SU-DHL-6 (cell line): ENCODE data around the gene VEGFC.

Experiments used
- H2AFZ ChIP-seq: fragments of 200-600 bp; sonication (generic); 2 replicates; pipeline ENCODE4 v1.6.1; 2014; ENCODE audit warnings: low read depth, mild to moderate bottlenecking, moderate library complexity, mixed read lengths, antibody characterized with exemption, low read length; ENCODE audit not compliant: severe bottlenecking
- H3F3A ChIP-seq: fragments of 200-600 bp; shearing (Covaris generic); 2 replicates; pipeline ENCODE4 v1.6.0; 2016; ENCODE audit warnings: antibody characterized with exemption, mild to moderate bottlenecking; ENCODE audit not compliant: insufficient read depth
- H3K27ac ChIP-seq: fragments of 200-600 bp; sonication (generic); 2 replicates; pipeline ENCODE4 v1.5.1; 2016; ENCODE audit warnings: low read depth, mild to moderate bottlenecking, low read length, moderate library complexity, mixed read lengths
- H3K27me3 ChIP-seq: fragments of 200-600 bp; sonication (generic), shearing (Covaris generic); 2 replicates; pipeline ENCODE4 v1.6.0; 2014; ENCODE audit warnings: mild to moderate bottlenecking, low read length
- H3K36me3 ChIP-seq: fragments of 200-600 bp; sonication (generic); 2 replicates; pipeline ENCODE4 v1.6.1; 2014; ENCODE audit warnings: mild to moderate bottlenecking, low read length, mixed read lengths
- H3K4me2 ChIP-seq: fragments of 300-600, 200-600 bp; shearing (Covaris generic), sonication (generic); 2 replicates; pipeline ENCODE4 v1.6.0; 2014; ENCODE audit warnings: low read length, low read depth, mild to moderate bottlenecking; ENCODE audit not compliant: poor library complexity, severe bottlenecking
- H3K4me3 ChIP-seq: fragments of 200-600 bp; sonication (generic); 2 replicates; pipeline ENCODE4 v1.5.1; 2014; ENCODE audit warnings: antibody characterized with exemption, low read length, mild to moderate bottlenecking, mixed read lengths; ENCODE audit not compliant: insufficient read depth, poor library complexity, severe bottlenecking
- H3K79me2 ChIP-seq: fragments of 200-600 bp; sonication (generic); 2 replicates; pipeline ENCODE4 v1.6.1; 2014; ENCODE audit warnings: mild to moderate bottlenecking, low read length, moderate library complexity; ENCODE audit not compliant: insufficient read depth
- H3K9ac ChIP-seq: fragments of 200-600 bp; sonication (generic); 2 replicates; pipeline ENCODE4 v1.7.0; 2014; ENCODE audit warnings: mild to moderate bottlenecking, low read length
- H3K9me2 ChIP-seq: fragments of 200-600 bp; sonication (generic); replicated peaks from 2 replicates; pipeline ENCODE4 v1.6.1; 2014; ENCODE audit warnings: low read length; ENCODE audit not compliant: insufficient read depth
- H3K9me3 ChIP-seq: fragments of 200-600 bp; sonication (generic); 2 replicates; pipeline ENCODE4 v1.6.1; 2014; ENCODE audit warnings: low read length, mixed read lengths; ENCODE audit not compliant: insufficient read depth
- H4K20me1 ChIP-seq: fragments of 200-600 bp; sonication (generic); 2 replicates; pipeline ENCODE4 v1.6.1; 2014; ENCODE audit warnings: low read depth, mild to moderate bottlenecking, antibody characterized with exemption, low read length, moderate library complexity, mixed read lengths
- EZH2phosphoT487 ChIP-seq: fragments of 200-600 bp; sonication (generic), shearing (Covaris generic); conservative IDR thresholded peaks from 2 replicates; pipeline ENCODE4 v1.6.1; 2018; ENCODE audit warnings: mild to moderate bottlenecking, antibody characterized with exemption, low read length, moderate library complexity, mixed read lengths
- TF ChIP-seq, protein P1 (sequence below): fragments of 200-600 bp; sonication (generic); IDR thresholded peaks from one replicate; pipeline ENCODE4 v1.5.1; 2017; ENCODE audit warnings: antibody characterized with exemption, mild to moderate bottlenecking, low read length, moderate library complexity; ENCODE audit not compliant: insufficient read depth, poor library complexity, severe bottlenecking

VEGFC gene

DNA sequence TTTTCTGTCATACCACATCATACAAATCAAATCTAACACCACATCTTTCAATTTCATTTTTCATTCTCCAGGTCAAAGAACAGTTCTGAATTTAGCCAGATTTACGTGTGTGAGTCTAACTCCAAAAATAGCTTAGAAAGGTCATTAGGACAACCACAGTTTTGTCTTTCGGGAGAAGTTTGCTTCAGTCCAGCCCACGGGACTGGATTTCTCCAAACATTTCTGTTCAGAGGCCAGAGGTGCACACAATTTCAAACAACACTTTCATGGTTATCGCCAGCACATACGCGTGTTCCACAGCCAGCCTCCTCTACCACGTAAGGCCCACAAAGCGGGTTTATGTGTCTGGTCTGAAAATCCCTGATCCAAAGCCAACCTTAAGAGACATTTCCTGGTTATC is 65.9 kb downstream of the VEGFC start:
- H2AFZ ChIP-seq = no peak overlapping the region
- no peaks in the 10 kb centered on the region for H3K9me3 ChIP-seq
- H3K9me2 ChIP-seq = no peaks in the 10 kb centered on the region
- no peak overlapping the region for H3K9ac ChIP-seq
- no peaks in the 10 kb centered on the region for H3K79me2 ChIP-seq
- no peak overlapping the region for H3K4me2 ChIP-seq
- H3K36me3 ChIP-seq = no peaks in the 10 kb centered on the region
- no peaks in the 10 kb centered on the region for H4K20me1 ChIP-seq
- no peak for TF ChIP-seq EZH2phosphoT487
- TF ChIP-seq, protein P1, sequence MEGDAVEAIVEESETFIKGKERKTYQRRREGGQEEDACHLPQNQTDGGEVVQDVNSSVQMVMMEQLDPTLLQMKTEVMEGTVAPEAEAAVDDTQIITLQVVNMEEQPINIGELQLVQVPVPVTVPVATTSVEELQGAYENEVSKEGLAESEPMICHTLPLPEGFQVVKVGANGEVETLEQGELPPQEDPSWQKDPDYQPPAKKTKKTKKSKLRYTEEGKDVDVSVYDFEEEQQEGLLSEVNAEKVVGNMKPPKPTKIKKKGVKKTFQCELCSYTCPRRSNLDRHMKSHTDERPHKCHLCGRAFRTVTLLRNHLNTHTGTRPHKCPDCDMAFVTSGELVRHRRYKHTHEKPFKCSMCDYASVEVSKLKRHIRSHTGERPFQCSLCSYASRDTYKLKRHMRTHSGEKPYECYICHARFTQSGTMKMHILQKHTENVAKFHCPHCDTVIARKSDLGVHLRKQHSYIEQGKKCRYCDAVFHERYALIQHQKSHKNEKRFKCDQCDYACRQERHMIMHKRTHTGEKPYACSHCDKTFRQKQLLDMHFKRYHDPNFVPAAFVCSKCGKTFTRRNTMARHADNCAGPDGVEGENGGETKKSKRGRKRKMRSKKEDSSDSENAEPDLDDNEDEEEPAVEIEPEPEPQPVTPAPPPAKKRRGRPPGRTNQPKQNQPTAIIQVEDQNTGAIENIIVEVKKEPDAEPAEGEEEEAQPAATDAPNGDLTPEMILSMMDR = no peak
- H3K27ac ChIP-seq = no peak overlapping the region
- H3K27me3 ChIP-seq = no peaks in the 10 kb centered on the region
- H3K4me3 ChIP-seq = no peak overlapping the region
- no peaks in the 10 kb centered on the region for H3F3A ChIP-seq

DNA sequence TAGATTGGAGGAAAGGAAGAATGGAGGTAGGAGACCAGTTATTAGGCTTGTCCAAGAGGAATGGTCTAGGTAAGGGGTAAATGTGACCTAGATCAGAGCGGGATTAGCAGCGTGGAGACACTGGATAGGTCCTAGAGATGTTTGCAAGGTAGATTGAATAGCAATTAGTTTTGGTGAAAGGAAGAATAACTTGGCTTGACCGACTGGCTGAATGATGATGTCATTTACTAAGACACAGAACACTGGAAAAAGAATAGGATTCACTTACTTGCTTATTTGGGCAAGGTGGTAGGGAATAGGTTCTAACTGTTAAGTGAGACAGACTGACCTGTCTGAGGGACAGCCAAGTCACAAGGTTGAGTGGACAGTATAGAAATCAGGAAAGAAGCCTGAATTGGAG is 71.3 kb downstream of the VEGFC start:
- H3K9ac ChIP-seq = no peak overlapping the region
- no peaks in the 10 kb centered on the region for H3K9me3 ChIP-seq
- no peak overlapping the region for H2AFZ ChIP-seq
- H3K27ac ChIP-seq = no peak overlapping the region
- H3F3A ChIP-seq = no peaks in the 10 kb centered on the region
- H3K27me3 ChIP-seq = no peaks in the 10 kb centered on the region
- no peak overlapping the region for H3K4me2 ChIP-seq
- H3K4me3 ChIP-seq = no peak overlapping the region
- H4K20me1 ChIP-seq = no peaks in the 10 kb centered on the region
- TF ChIP-seq, protein P1 = no peak
- TF ChIP-seq EZH2phosphoT487 = no peak
- no peaks in the 10 kb centered on the region for H3K9me2 ChIP-seq
- no peaks in the 10 kb centered on the region for H3K36me3 ChIP-seq
- no peaks in the 10 kb centered on the region for H3K79me2 ChIP-seq

DNA sequence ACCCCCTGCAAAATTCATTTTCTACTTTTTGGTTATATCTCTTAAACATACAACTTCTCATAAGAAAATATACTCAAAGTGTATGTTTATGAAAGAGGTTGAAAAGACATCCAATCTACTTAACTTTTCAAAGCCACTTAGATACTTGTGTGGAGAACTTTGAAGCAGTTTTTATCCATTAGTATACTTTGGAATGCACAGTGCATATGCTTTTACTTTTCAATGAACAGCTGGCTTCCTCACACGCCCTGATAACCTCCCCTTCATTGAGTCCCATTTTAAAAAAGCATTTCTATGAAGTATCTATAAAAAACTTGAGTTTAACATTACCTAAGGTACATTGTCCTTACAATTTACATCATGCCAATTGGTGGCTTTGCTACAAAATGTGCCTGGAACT is 73.8 kb downstream of the VEGFC start:
- H3K4me3 ChIP-seq = no peak overlapping the region
- no peak overlapping the region for H2AFZ ChIP-seq
- no peak for TF ChIP-seq EZH2phosphoT487
- TF ChIP-seq, protein P1 = no peak
- no peaks in the 10 kb centered on the region for H3F3A ChIP-seq
- no peaks in the 10 kb centered on the region for H3K27me3 ChIP-seq
- no peak overlapping the region for H3K9ac ChIP-seq
- no peak overlapping the region for H3K27ac ChIP-seq
- no peaks in the 10 kb centered on the region for H4K20me1 ChIP-seq
- no peaks in the 10 kb centered on the region for H3K36me3 ChIP-seq
- H3K9me3 ChIP-seq = no peaks in the 10 kb centered on the region
- H3K9me2 ChIP-seq = no peaks in the 10 kb centered on the region
- H3K79me2 ChIP-seq = no peaks in the 10 kb centered on the region
- no peak overlapping the region for H3K4me2 ChIP-seq

DNA sequence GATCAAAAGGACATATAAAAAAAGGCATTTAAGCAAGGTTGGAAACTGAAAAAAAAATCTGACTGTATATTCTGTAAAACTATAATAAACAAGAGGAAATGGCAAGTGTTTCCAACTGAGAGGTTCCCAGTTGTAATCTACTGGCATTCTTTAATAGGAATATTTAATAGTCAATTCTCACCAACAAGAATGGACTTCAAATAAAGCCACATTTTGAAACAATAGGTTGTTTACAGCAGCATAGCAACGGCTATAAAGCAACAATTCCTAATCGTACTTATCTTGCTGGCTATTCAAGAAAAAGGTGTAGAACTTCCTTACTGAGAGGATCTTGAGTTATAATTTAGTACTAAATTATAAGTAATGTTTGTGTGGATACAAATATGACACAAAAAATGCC is 75.5 kb downstream of the VEGFC start:
- H3K9me2 ChIP-seq = no peaks in the 10 kb centered on the region
- no peak overlapping the region for H3K4me3 ChIP-seq
- no peak overlapping the region for H3K4me2 ChIP-seq
- no peaks in the 10 kb centered on the region for H4K20me1 ChIP-seq
- H2AFZ ChIP-seq = no peak overlapping the region
- no peaks in the 10 kb centered on the region for H3F3A ChIP-seq
- H3K79me2 ChIP-seq = no peaks in the 10 kb centered on the region
- no peak for TF ChIP-seq EZH2phosphoT487
- TF ChIP-seq, protein P1 = no peak
- H3K27ac ChIP-seq = no peak overlapping the region
- H3K36me3 ChIP-seq = no peaks in the 10 kb centered on the region
- H3K27me3 ChIP-seq = no peaks in the 10 kb centered on the region
- no peaks in the 10 kb centered on the region for H3K9me3 ChIP-seq
- no peak overlapping the region for H3K9ac ChIP-seq
